NCI-H446 treated with DMSO at 0.1 percent for 48 hours (cell line): Measurements from ENCODE around the gene DNAH17.
"Not testable (repeated sequence)": the region's sequence is repeated elsewhere in the genome, so short reads cannot be mapped to it uniquely, and the experiment has no call there.

Source experiments
- DNase-seq: peaks from one replicate; lab custom pipeline; 2025; lab: John Stamatoyannopoulos, UW

Gene DNAH17

GRCh38 chr17:78523934-78524655 lies 53.1 kb downstream of the DNAH17 start:
- DNase-seq = no peak

- DNase-seq = no peak
These were observed 55.0 kb downstream of the DNAH17 start for GRCh38 chr17:78522031-78522809.

- DNase-seq = no peak
These were observed 59.8 kb downstream of the DNAH17 start for GRCh38 chr17:78517421-78517820.

- no peak for DNase-seq
These were observed 61.7 kb downstream of the DNAH17 start for GRCh38 chr17:78515480-78515879.

GRCh38 chr17:78514521-78514920 lies 62.7 kb downstream of the DNAH17 start:
- no peak for DNase-seq

- no peak for DNase-seq
These were observed 64.2 kb downstream of the DNAH17 start for GRCh38 chr17:78512976-78513375.

GRCh38 chr17:78510141-78511075 lies 66.8 kb downstream of the DNAH17 start:
- no peak for DNase-seq

GRCh38 chr17:78507526-78507925 lies 69.7 kb downstream of the DNAH17 start:
- no peak for DNase-seq

GRCh38 chr17:78506454-78507309 lies 70.5 kb downstream of the DNAH17 start:
- no peak for DNase-seq

GRCh38 chr17:78504156-78504925 lies 72.9 kb downstream of the DNAH17 start:
- DNase-seq = no peak

- DNase-seq = not testable (repeated sequence)
These were observed 73.8 kb downstream of the DNAH17 start for GRCh38 chr17:78503388-78503787.

- no peak for DNase-seq
These were observed 74.5 kb downstream of the DNAH17 start for GRCh38 chr17:78502611-78503148.

GRCh38 chr17:78501241-78502036 lies 75.8 kb downstream of the DNAH17 start:
- DNase-seq = no peak

- DNase-seq = no peak
These were observed 76.4 kb downstream of the DNAH17 start for GRCh38 chr17:78500806-78501205.

GRCh38 chr17:78499715-78500540 lies 77.3 kb downstream of the DNAH17 start:
- DNase-seq = no peak

GRCh38 chr17:78498848-78499247 lies 78.3 kb downstream of the DNAH17 start:
- DNase-seq = no peak

GRCh38 chr17:78497115-78497540 lies 80.1 kb downstream of the DNAH17 start:
- peak; percentile 38 for DNase-seq

- no peak for DNase-seq
These were observed 80.9 kb downstream of the DNAH17 start for GRCh38 chr17:78496311-78496710.
